Activated T-cell treated with anti-CD3 and anti-CD28 coated beads, Interleukin-2, amount 50 U/mL, for 72 hours (primary cell): ENCODE results near the gene SLC1A1. TPM values are rescaled to one million over a fixed set of nuclear protein-coding genes. Genes with fewer than 3 reads are reported as not detected.
"Not testable (repeated sequence)": the region's sequence is repeated elsewhere in the genome, so short reads cannot be mapped to it uniquely, and the experiment has no call there.

Source experiments
- ATAC-seq, 2 donors: fragments of 150-1000 bp; cut with Tn5 transposase; replicated peaks in 1 of 2; 2 replicates each; pipeline ENCODE4 v1.10.0; 2021; ENCODE audit warnings: moderate library complexity in 2 of 2, mild to moderate bottlenecking in 1 of 2
- DNase-seq, 2 donors: peaks; one replicate each; pipeline ENCODE4 v3.0.0; 2021 to 2022; ENCODE audit warnings: mixed read lengths in 1 of 2
- H3K27ac Mint-ChIP-seq: one replicate; pipeline ENCODE4 v1.8.0; 2022; ENCODE audit warnings: mild to moderate bottlenecking, moderate library complexity, mixed read lengths
- H3K27me3 Mint-ChIP-seq: one replicate; pipeline ENCODE4 v1.8.0; 2022; ENCODE audit warnings: low read depth, mixed read lengths
- H3K36me3 Mint-ChIP-seq, 2 donors: one replicate each; pipeline ENCODE4 v1.8.0; 2022; ENCODE audit warnings: mixed read lengths in 2 of 2, mild to moderate bottlenecking in 1 of 2; ENCODE audit not compliant: insufficient read depth in 2 of 2
- H3K4me1 Mint-ChIP-seq: one replicate; pipeline ENCODE4 v1.8.0; 2022; ENCODE audit warnings: low read depth, mixed read lengths
- H3K4me3 Mint-ChIP-seq, 2 donors: one replicate each; pipeline ENCODE4 v1.8.0; 2022; ENCODE audit warnings: mild to moderate bottlenecking in 2 of 2, mixed read lengths in 2 of 2, moderate library complexity in 2 of 2
- H3K9me3 Mint-ChIP-seq, 2 donors: one replicate each; pipeline ENCODE4 v1.8.0; 2022; ENCODE audit warnings: mixed read lengths in 2 of 2
- total RNA-seq, 2 donors: library from RNA; stranded (reverse); gene quantifications; one replicate each; pipeline ENCODE4 v1.2.3, GENCODE V29; 2022

The SLC1A1 gene
- total RNA-seq, 2 donors from 2014 or later, result 0.14 to 0.23 TPM

- Mint-ChIP-seq H3K4me3 (no peak overlapping the region), H3K27ac (no peak overlapping the region)
- ATAC-seq, result no peak
Observed at GRCh38 chr9:4508907-4509589, 18.8 kb downstream of the SLC1A1 start.

DNA sequence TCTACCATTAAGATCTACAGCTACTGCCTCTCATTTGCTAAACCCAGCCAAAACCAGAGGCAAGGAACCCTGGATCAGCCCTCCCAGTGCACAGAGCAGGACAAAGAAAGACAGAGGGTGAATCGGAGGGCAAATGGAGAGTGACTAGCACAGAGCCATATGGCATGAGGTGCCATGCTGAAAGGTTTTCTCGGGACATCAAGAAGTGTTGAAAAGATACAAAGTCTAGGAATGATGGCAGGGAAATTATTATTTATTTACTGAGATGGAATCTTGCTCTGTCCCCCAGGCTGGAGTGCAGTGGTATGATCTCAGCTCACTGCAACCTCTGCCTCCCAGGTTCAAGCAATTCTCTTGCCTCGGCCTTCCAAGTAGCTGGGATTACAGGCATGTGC, 19.3 kb downstream of the SLC1A1 start:
- peaks cover 0 to 2% of the 10 kb centered on the region in 2 donors for H3K36me3 Mint-ChIP-seq
- ATAC-seq (no peak), DNase-seq (no peak)
- no peak overlapping the region for H3K27ac Mint-ChIP-seq
- H3K9me3 Mint-ChIP-seq, result no peaks in the 10 kb centered on the region
- peaks cover 4% of the 10 kb centered on the region for H3K27me3 Mint-ChIP-seq
- H3K4me3 Mint-ChIP-seq, result no peak overlapping the region
- H3K4me1 Mint-ChIP-seq, result no peaks in the 10 kb centered on the region

More at GRCh38 chr9:4508907-4509589, 18.8 kb downstream of the SLC1A1 start:
- DNase-seq, result no peak
- Mint-ChIP-seq H3K27me3 (peaks cover under 1% of the 10 kb centered on the region), H3K4me1 (no peaks in the 10 kb centered on the region), H3K9me3 (no peaks in the 10 kb centered on the region), H3K36me3 (peaks cover 0 to 2% of the 10 kb centered on the region in 2 donors)

GRCh38 chr9:4510546-4511322, 20.5 kb downstream of the SLC1A1 start:
- peaks cover 4% of the 10 kb centered on the region for H3K27me3 Mint-ChIP-seq
- H3K9me3 Mint-ChIP-seq, result no peaks in the 10 kb centered on the region
- H3K27ac Mint-ChIP-seq, result no peak overlapping the region
- no peaks in the 10 kb centered on the region for H3K4me1 Mint-ChIP-seq
- ATAC-seq (no peak), DNase-seq (no peak)
- H3K36me3 Mint-ChIP-seq, result peaks cover 0 to 2% of the 10 kb centered on the region in 2 donors
- H3K4me3 Mint-ChIP-seq, result no peak overlapping the region

- Mint-ChIP-seq H3K27me3 (peaks cover 4% of the 10 kb centered on the region), H3K4me1 (peaks cover 11% of the 10 kb centered on the region), H3K4me3 (no peak overlapping the region), H3K9me3 (no peaks in the 10 kb centered on the region), H3K36me3 (peaks cover 0 to 2% of the 10 kb centered on the region in 2 donors), H3K27ac (no peak overlapping the region)
- ATAC-seq, result no peak
- no peak for DNase-seq
Observed at GRCh38 chr9:4514252-4515128, 24.2 kb downstream of the SLC1A1 start.

DNA sequence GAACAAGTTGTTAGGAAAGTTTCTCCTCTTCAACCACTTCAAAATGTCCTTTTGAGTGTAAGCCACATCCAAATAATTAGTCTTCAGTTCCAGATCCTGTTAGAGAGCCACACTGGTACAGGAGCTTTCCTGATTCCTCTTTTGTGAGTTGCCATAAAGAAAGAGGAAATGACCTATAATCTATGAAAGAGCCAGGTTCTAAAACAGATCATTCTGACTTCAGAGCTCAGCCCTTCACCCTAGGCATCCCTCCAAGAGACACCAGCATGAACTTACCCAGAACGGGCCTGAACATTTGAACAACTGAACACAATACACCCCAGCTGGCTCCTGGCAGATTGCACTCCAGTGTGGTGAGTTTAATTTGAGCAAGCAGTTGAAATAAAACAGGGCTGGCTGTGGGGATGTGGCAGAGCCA, 25.7 kb downstream of the SLC1A1 start:
- DNase-seq, result no peak
- Mint-ChIP-seq H3K9me3 (no peaks in the 10 kb centered on the region), H3K36me3 (peaks cover 0 to 2% of the 10 kb centered on the region in 2 donors), H3K27me3 (peaks cover 4% of the 10 kb centered on the region), H3K4me3 (no peak overlapping the region), H3K4me1 (peaks cover 20% of the 10 kb centered on the region), H3K27ac (no peak overlapping the region)
- no peak for ATAC-seq

- peaks cover 4% of the 10 kb centered on the region for H3K27me3 Mint-ChIP-seq
- H3K4me3 Mint-ChIP-seq, result no peak overlapping the region
- H3K4me1 Mint-ChIP-seq, result peaks cover 20% of the 10 kb centered on the region
- no peak for DNase-seq
- no peak overlapping the region for H3K27ac Mint-ChIP-seq
- H3K36me3 Mint-ChIP-seq, result peaks cover 0 to 2% of the 10 kb centered on the region in 2 donors
- no peak for ATAC-seq
- H3K9me3 Mint-ChIP-seq, result no peaks in the 10 kb centered on the region
Observed at GRCh38 chr9:4517274-4517673, 27.0 kb downstream of the SLC1A1 start.

- ATAC-seq (peak; percentile 96 to 98), DNase-seq (peak; percentile 43 to 50)
- H3K9me3 Mint-ChIP-seq, result no peaks in the 10 kb centered on the region
- H3K36me3 Mint-ChIP-seq, result peaks cover 0 to 2% of the 10 kb centered on the region in 2 donors
- H3K27ac Mint-ChIP-seq, result peak overlapping the region; percentile 53
- peaks cover 20% of the 10 kb centered on the region for H3K4me1 Mint-ChIP-seq
- H3K27me3 Mint-ChIP-seq, result no peaks in the 10 kb centered on the region
- peak overlapping the region in 1 of 2 donors; percentile 33 for H3K4me3 Mint-ChIP-seq
Observed at GRCh38 chr9:4519604-4520003, 29.3 kb downstream of the SLC1A1 start.

GRCh38 chr9:4520055-4520454, 29.8 kb downstream of the SLC1A1 start:
- ATAC-seq, result peak in 1 of 2 donors; percentile 19
- Mint-ChIP-seq H3K4me3 (peak overlapping the region in 1 of 2 donors; percentile 33), H3K36me3 (peaks cover 0 to 2% of the 10 kb centered on the region in 2 donors), H3K9me3 (no peaks in the 10 kb centered on the region), H3K4me1 (peaks cover 20% of the 10 kb centered on the region), H3K27me3 (no peaks in the 10 kb centered on the region), H3K27ac (peak overlapping the region; percentile 54)
- no peak for DNase-seq

DNA sequence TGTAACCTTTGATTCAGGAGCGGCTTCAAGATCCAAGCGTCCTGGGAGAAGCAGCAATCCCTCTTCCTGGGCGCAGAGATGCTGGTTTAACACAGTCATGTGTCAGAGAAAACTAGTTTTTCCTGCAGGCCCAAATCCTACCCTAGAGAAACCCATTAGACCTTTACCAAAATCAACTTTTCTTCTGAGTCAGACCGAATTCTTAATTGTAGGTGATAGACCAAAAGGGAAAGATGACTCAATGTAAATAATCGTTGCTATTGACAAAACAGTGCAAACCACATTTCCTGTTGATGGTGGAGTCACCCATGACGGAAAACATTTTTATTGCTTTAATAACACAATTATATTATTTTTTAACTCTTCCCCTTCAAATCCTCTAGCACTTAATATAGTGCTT, 40.1 kb downstream of the SLC1A1 start:
- H3K36me3 Mint-ChIP-seq, result peaks cover 3% of the 10 kb centered on the region in 2 donors
- H3K27me3 Mint-ChIP-seq, result no peaks in the 10 kb centered on the region
- DNase-seq (no peak), ATAC-seq (peak; percentile 25 to 58)
- no peak overlapping the region for H3K27ac Mint-ChIP-seq
- no peak overlapping the region for H3K4me3 Mint-ChIP-seq
- peaks cover 5 to 9% of the 10 kb centered on the region in 2 donors for H3K9me3 Mint-ChIP-seq
- H3K4me1 Mint-ChIP-seq, result peaks cover 25% of the 10 kb centered on the region

GRCh38 chr9:4530831-4531230, 40.6 kb downstream of the SLC1A1 start:
- not testable (repeated sequence) for H3K9me3 Mint-ChIP-seq, DNase-seq, H3K36me3 Mint-ChIP-seq, H3K27me3 Mint-ChIP-seq, ATAC-seq, H3K4me3 Mint-ChIP-seq
- peak overlapping the region; percentile 47 for H3K27ac Mint-ChIP-seq
- peaks cover 20% of the 10 kb centered on the region for H3K4me1 Mint-ChIP-seq

- not testable (repeated sequence) for H3K36me3 Mint-ChIP-seq, H3K27ac Mint-ChIP-seq, H3K27me3 Mint-ChIP-seq, ATAC-seq, H3K9me3 Mint-ChIP-seq, H3K4me3 Mint-ChIP-seq, DNase-seq
- H3K4me1 Mint-ChIP-seq, result peaks cover 16% of the 10 kb centered on the region
Observed at GRCh38 chr9:4531355-4531754, 41.1 kb downstream of the SLC1A1 start.

- not testable (repeated sequence) for H3K4me3 Mint-ChIP-seq, DNase-seq, ATAC-seq, H3K27ac Mint-ChIP-seq, H3K27me3 Mint-ChIP-seq, H3K9me3 Mint-ChIP-seq, H3K36me3 Mint-ChIP-seq
- peaks cover 16% of the 10 kb centered on the region for H3K4me1 Mint-ChIP-seq
Observed at GRCh38 chr9:4533881-4534280, 43.6 kb downstream of the SLC1A1 start.

- not testable (repeated sequence) for H3K27me3 Mint-ChIP-seq, H3K36me3 Mint-ChIP-seq, H3K9me3 Mint-ChIP-seq, H3K4me1 Mint-ChIP-seq, H3K4me3 Mint-ChIP-seq, H3K27ac Mint-ChIP-seq, ATAC-seq, DNase-seq
Observed at GRCh38 chr9:4536196-4536595, 45.9 kb downstream of the SLC1A1 start.
